Fibroblast of lung (primary cell): ENCODE data around the gene CDNF. TPM values are rescaled to one million over a fixed set of nuclear protein-coding genes. Genes with fewer than 3 reads are reported as not detected.

ENCODE experiments used
- DNase-seq, 2 donors: peaks; one replicate each; pipeline versions ENCODE4 v3.0.0 to v3.0.0-alpha.2; 2010; ENCODE audit warnings: low read depth in 2 of 2
- H2AFZ ChIP-seq: 2 replicates; pipeline ENCODE4 v1.5.1; 2012; ENCODE audit warnings: low read length, control low read depth, inconsistent platforms
- H3K27ac ChIP-seq: 2 replicates; pipeline ENCODE4 v1.5.1; 2011; ENCODE audit warnings: low read length, control low read depth; ENCODE audit not compliant: insufficient read depth
- H3K27me3 ChIP-seq: 2 replicates; pipeline ENCODE4 v1.5.1; 2011; ENCODE audit warnings: mild to moderate bottlenecking, low read length; ENCODE audit not compliant: control insufficient read depth, insufficient read depth
- H3K36me3 ChIP-seq: 2 replicates; pipeline ENCODE4 v1.5.1; 2011; ENCODE audit warnings: low read length; ENCODE audit not compliant: control insufficient read depth, insufficient read depth
- H3K4me1 ChIP-seq: 2 replicates; pipeline ENCODE4 v1.5.1; 2011; ENCODE audit warnings: low read length; ENCODE audit not compliant: control insufficient read depth, insufficient read depth; ENCODE audit errors: extremely low read depth
- H3K4me2 ChIP-seq: 2 replicates; pipeline ENCODE4 v1.5.1; 2011; ENCODE audit warnings: low read length, control low read depth; ENCODE audit not compliant: insufficient read depth; ENCODE audit errors: extremely low read depth
- H3K4me3 ChIP-seq, 4 experiments: fragments of 200-600 bp in 1 of 4; sonication (generic) in 1 of 4; replicated peaks in 1 of 4; 2 replicates each; pipeline ENCODE4 v1.5.1; 2011 to 2016; ENCODE audit warnings: low read length in 4 of 4, low read depth in 3 of 4, mild to moderate bottlenecking in 3 of 4, control low read depth in 2 of 4, inconsistent platforms in 1 of 4, mixed read lengths in 1 of 4; ENCODE audit not compliant: insufficient read depth in 1 of 4; ENCODE audit errors: control extremely low read depth in 1 of 4
- H3K79me2 ChIP-seq: 2 replicates; pipeline ENCODE4 v1.5.1; 2012; ENCODE audit warnings: mild to moderate bottlenecking, low read length, inconsistent platforms; ENCODE audit not compliant: control insufficient read depth, insufficient read depth
- H3K9ac ChIP-seq: 2 replicates; pipeline ENCODE4 v1.5.1; 2011; ENCODE audit warnings: mild to moderate bottlenecking, low read length, control low read depth; ENCODE audit not compliant: insufficient read depth
- H3K9me3 ChIP-seq: 2 replicates; pipeline ENCODE4 v1.5.1; 2012; ENCODE audit warnings: low read depth, low read length; ENCODE audit not compliant: control insufficient read depth, insufficient read depth
- H4K20me1 ChIP-seq: 2 replicates; pipeline ENCODE4 v1.5.1; 2011; ENCODE audit warnings: low read length; ENCODE audit not compliant: control insufficient read depth, insufficient read depth; ENCODE audit errors: extremely low read depth
- CTCF ChIP-seq, 2 donors: IDR thresholded peaks in 1 of 2; conservative IDR thresholded peaks in 1 of 2; 1 replicate in 1 of 2; 2 replicates in 1 of 2; pipeline ENCODE4 v1.5.1; 2011 to 2012; ENCODE audit warnings: low read length in 2 of 2, control low read depth in 1 of 2, inconsistent platforms in 1 of 2, low read depth in 1 of 2, mild to moderate bottlenecking in 1 of 2
- EZH2 ChIP-seq: IDR thresholded peaks from 2 replicates; pipeline ENCODE4 v1.5.1; 2012; ENCODE audit warnings: low read length, control low read depth, mild to moderate bottlenecking; ENCODE audit errors: missing control alignments
- polyA plus RNA-seq, 2 donors: library from polyadenylated mRNA; depleted of rRNA in 1 of 2; stranded (reverse) in 1 of 2; unstranded in 1 of 2; fragments of >200 nt; gene quantifications; 2 replicates each; pipeline ENCODE4 v1.2.1, GENCODE V29; 2011 to 2012; ENCODE audit warnings: missing spikeins in 1 of 2
- total RNA-seq: library from RNA; depleted of rRNA; stranded (reverse); fragments of >200 nt; gene quantifications from 2 replicates; pipeline ENCODE4 v1.2.1, GENCODE V29; 2014

The CDNF gene
- total and polyA plus RNA-seq, 2 donors (not counting 1 experiment from before 2014, with no cell fraction given) = 1.2 to 3.4 TPM

- no peak overlapping the region for H3K9ac ChIP-seq
- H3K4me2 ChIP-seq = no peak overlapping the region
- no peak for DNase-seq
- H3K36me3 ChIP-seq = no peaks in the 10 kb centered on the region
- no peaks in the 10 kb centered on the region for H3K79me2 ChIP-seq
- no peaks in the 10 kb centered on the region for H4K20me1 ChIP-seq
- TF ChIP-seq CTCF (conservative IDR thresholded peaks at IDR 0.05 in 1 of 2, IDR thresholded peaks at IDR 0.05 in 1 of 2; ENCODE audit: low read depth in 1 of 2, low read length in 2 of 2) (no peak), EZH2 (no peak)
- no peak overlapping the region for H3K4me3 ChIP-seq
- no peak overlapping the region for H2AFZ ChIP-seq
- no peaks in the 10 kb centered on the region for H3K9me3 ChIP-seq
- no peaks in the 10 kb centered on the region for H3K4me1 ChIP-seq
- no peaks in the 10 kb centered on the region for H3K27me3 ChIP-seq
- H3K27ac ChIP-seq = no peak overlapping the region
Measured at GRCh38 chr10:14772399-14772798, 65.4 kb downstream of the CDNF start.

- Histone ChIP-seq H3K9ac (no peak overlapping the region), H3K79me2 (no peaks in the 10 kb centered on the region), H3K36me3 (no peaks in the 10 kb centered on the region), H3K27me3 (peaks cover 4% of the 10 kb centered on the region), H2AFZ (no peak overlapping the region), H3K4me3 (no peak overlapping the region), H3K9me3 (no peaks in the 10 kb centered on the region), H3K4me2 (no peak overlapping the region), H3K4me1 (no peaks in the 10 kb centered on the region), H3K27ac (no peak overlapping the region), H4K20me1 (no peaks in the 10 kb centered on the region)
- TF ChIP-seq EZH2 (no peak), CTCF (conservative IDR thresholded peaks at IDR 0.05 in 1 of 2, IDR thresholded peaks at IDR 0.05 in 1 of 2; ENCODE audit: low read depth in 1 of 2, low read length in 2 of 2) (no peak)
- DNase-seq = no peak
Measured at GRCh38 chr10:14770927-14771326, 66.9 kb downstream of the CDNF start.

Other genes starting within 250 kb of the CDNF start
- gene FAM107B, start 63.1 kb downstream of the CDNF start, total RNA-seq = 18.0 and 36.0 TPM in 2 replicates
- gene FAM107B, start 63.1 kb downstream of the CDNF start, polyA plus RNA-seq = 29.0 and 42.0 TPM in 2 replicates
- 7.4 and 8.5 TPM in 2 replicates for gene HSPA14, start 269 bp upstream of the CDNF start, total RNA-seq
- gene HSPA14, start 269 bp upstream of the CDNF start, polyA plus RNA-seq = 14.3 and 21.8 TPM in 2 replicates
- 14.4 and 14.9 TPM in 2 replicates for gene MSANTD7, start 269 bp upstream of the CDNF start, total RNA-seq
- 7.2 and 8.2 TPM in 2 replicates for gene MSANTD7, start 269 bp upstream of the CDNF start, polyA plus RNA-seq
- gene SUV39H2, start 40.8 kb upstream of the CDNF start, total RNA-seq = 8.1 and 8.5 TPM in 2 replicates
- gene SUV39H2, start 40.8 kb upstream of the CDNF start, polyA plus RNA-seq = 9.9 and 16.0 TPM in 2 replicates
- 9.5 and 13.4 TPM in 2 replicates for gene DCLRE1C, start 116.1 kb upstream of the CDNF start, total RNA-seq
- 7.6 and 8.9 TPM in 2 replicates for gene DCLRE1C, start 116.1 kb upstream of the CDNF start, polyA plus RNA-seq
- 0.26 and 0.33 TPM in 2 replicates for gene MEIG1, start 121.4 kb upstream of the CDNF start, total RNA-seq
- 0.18 TPM in 1 of 2 replicates, not detected in the other for gene MEIG1, start 121.4 kb upstream of the CDNF start, polyA plus RNA-seq
- gene OLAH, start 205.9 kb upstream of the CDNF start, total RNA-seq = not detected in 2 replicates
- 0.08 TPM in 1 of 2 replicates, not detected in the other for gene OLAH, start 205.9 kb upstream of the CDNF start, polyA plus RNA-seq